Caco-2 (cell line): Measurements from ENCODE around the gene KISS1. TPM values are rescaled to one million over a fixed set of nuclear protein-coding genes. Genes with fewer than 3 reads are reported as not detected.

Experiments used
- BruUV-seq: library from RNA; stranded (reverse); fragments of 400-500 nt; replicated peaks from 2 replicates; lab custom pipeline; 2021; lab: Mats Ljungman, UMichigan
- CTCF ChIA-PET: fragments of 300-600 bp; sonication (Branson Sonifier 250); formaldehyde crosslinking; loops from one replicate; lab custom pipeline; 2022; ENCODE audit warnings: antibody characterized with exemption; lab: Charles Lee
- POLR2A ChIA-PET: fragments of 300-600 bp; sonication (Branson Sonifier 250); formaldehyde crosslinking; loops from one replicate; lab custom pipeline; 2022; ENCODE audit warnings: antibody characterized with exemption; lab: Charles Lee
- DNase-seq, 2 experiments: peaks; one replicate each; pipeline versions ENCODE4 v3.0.0 to v3.0.0-alpha.2; 2020 to 2022
- H3K27me3 ChIP-seq: replicated peaks from 2 replicates; pipeline ENCODE4 v1.6.0; 2011; ENCODE audit warnings: low read length; ENCODE audit not compliant: control insufficient read depth, insufficient read depth
- H3K36me3 ChIP-seq: 2 replicates; pipeline ENCODE4 v1.5.1; 2011; ENCODE audit warnings: low read length; ENCODE audit not compliant: control insufficient read depth, insufficient read depth
- H3K4me1 ChIP-seq: fragments of 250-450 bp; sonication (Bioruptor Pico); 2 replicates; pipeline ENCODE4 v1.5.1; 2020; ENCODE audit warnings: mild to moderate bottlenecking
- H3K4me3 ChIP-seq: 2 replicates; pipeline ENCODE4 v1.5.1; 2011; ENCODE audit warnings: low read depth, mild to moderate bottlenecking, control low read depth, low read length
- H3K9me3 ChIP-seq: fragments of 250-450 bp; sonication (Bioruptor Pico); 2 replicates; pipeline ENCODE4 v1.5.1; 2020; ENCODE audit warnings: mild to moderate bottlenecking, moderate library complexity
- H3K27ac Mint-ChIP-seq: one replicate; pipeline ENCODE4 v1.8.0; 2022; ENCODE audit warnings: mixed read lengths; ENCODE audit not compliant: unreplicated experiment
- H3K27me3 Mint-ChIP-seq: one replicate; pipeline ENCODE4 v1.8.0; 2022; ENCODE audit warnings: mixed read lengths; ENCODE audit not compliant: insufficient read depth, unreplicated experiment
- H3K36me3 Mint-ChIP-seq: one replicate; pipeline ENCODE4 v1.8.0; 2022; ENCODE audit warnings: mild to moderate bottlenecking, mixed read lengths; ENCODE audit not compliant: insufficient read depth, unreplicated experiment
- H3K4me1 Mint-ChIP-seq: one replicate; pipeline ENCODE4 v1.8.0; 2022; ENCODE audit warnings: low read depth, mixed read lengths; ENCODE audit not compliant: unreplicated experiment
- H3K4me3 Mint-ChIP-seq: one replicate; pipeline ENCODE4 v1.8.0; 2022; ENCODE audit warnings: mild to moderate bottlenecking, moderate library complexity, mixed read lengths; ENCODE audit not compliant: unreplicated experiment
- H3K9me3 Mint-ChIP-seq: one replicate; pipeline ENCODE4 v1.8.0; 2022; ENCODE audit warnings: mixed read lengths; ENCODE audit not compliant: unreplicated experiment
- CTCF ChIP-seq, 2 experiments: fragments of 200-600 bp in 1 of 2; IDR thresholded peaks; 1 replicate in 1 of 2; 2 replicates in 1 of 2; pipeline versions ENCODE4 v1.5.1 to v1.8.0; 2011 to 2022; ENCODE audit warnings: antibody characterized with exemption in 1 of 2, control low read depth in 1 of 2, inconsistent platforms in 1 of 2, low read depth in 1 of 2, low read length in 1 of 2, mild to moderate bottlenecking in 1 of 2, moderate library complexity in 1 of 2; ENCODE audit not compliant: insufficient read depth in 1 of 2, severe bottlenecking in 1 of 2, unreplicated experiment in 1 of 2
- intact Hi-C: fragments of 100-400 bp; cut with micrococcal nuclease; formaldehyde crosslinking; loops from one replicate; pipeline ENCODE4 v1.10.0; 2022; ENCODE audit not compliant: unreplicated experiment
- total RNA-seq: library from RNA; stranded (reverse); gene quantifications from 2 replicates; pipeline ENCODE4 v1.2.3, GENCODE V29; 2022

KISS1 gene
- total RNA-seq, 1 experiment from 2014 or later, result 3.3 TPM

GRCh38 chr1:204151552-204152309 lies 44.6 kb downstream of the KISS1 start, which contains the start of gene ETNK2:
Gene ETNK2, minus strand, starts transcription at chr1:204152044. Its CDS starts 192 bp downstream, at chr1:204151852.
- no peaks in the 10 kb centered on the region for H3K9me3 ChIP-seq
- peak within 1 kb of the TSS; percentile 59 for H3K4me3 ChIP-seq
- ChIA-PET CTCF (interaction anchor here (0.6 to 1.1 kb wide), 5 partner anchors 11 to 293 kb away, joined by 3 to 13 read pairs (median 3); partner anchors contain the start of gene GOLT1A), POLR2A (interaction anchor here (0.6 to 1.5 kb wide), 2 partner anchors 10 to 62 kb away, joined by 3 to 5 read pairs; partner anchors contain the start of gene GOLT1A)
- peaks cover 6% of the 10 kb centered on the region for H3K4me1 ChIP-seq
- H3K27ac Mint-ChIP-seq, result no peak within 1 kb of the TSS
- H3K9me3 Mint-ChIP-seq, result no peaks in the 10 kb centered on the region
- TF ChIP-seq CTCF (IDR thresholded peaks at IDR 0.05; ENCODE audit: insufficient read depth in 1 of 2, low read depth in 1 of 2, low read length in 1 of 2, severe bottlenecking in 1 of 2, unreplicated experiment in 1 of 2), result no peak
- peak; percentile 76 to 84 for DNase-seq
- H3K4me1 Mint-ChIP-seq, result no peaks in the 10 kb centered on the region
- no peaks in the 10 kb centered on the region for H3K36me3 Mint-ChIP-seq
- peak within 1 kb of the TSS; percentile 71 for H3K4me3 Mint-ChIP-seq
- BruUV-seq, result no TSS peak
- H3K27me3 Mint-ChIP-seq, result no peaks in the 10 kb centered on the region
- no peaks in the 10 kb centered on the region for H3K27me3 ChIP-seq
- intact Hi-C loops, result no loop called here
- H3K36me3 ChIP-seq, result no peaks in the 10 kb centered on the region; the same call in 1 of the 2 replicates

- POLR2A ChIA-PET, result interaction anchor here (1.5 kb wide), 1 partner anchor 63 kb away, joined by 5 read pairs; the partner anchor contains the start of gene GOLT1A
- no peak for TF ChIP-seq CTCF (IDR thresholded peaks at IDR 0.05; ENCODE audit: insufficient read depth in 1 of 2, low read depth in 1 of 2, low read length in 1 of 2, severe bottlenecking in 1 of 2, unreplicated experiment in 1 of 2)
These were observed 45.4 kb downstream of the KISS1 start for GRCh38 chr1:204150702-204151551.

More at GRCh38 chr1:204150702-204151551, 45.4 kb downstream of the KISS1 start:
- Mint-ChIP-seq H3K27ac (no peak overlapping the region), H3K9me3 (no peaks in the 10 kb centered on the region), H3K27me3 (no peaks in the 10 kb centered on the region), H3K4me1 (peaks cover under 1% of the 10 kb centered on the region), H3K36me3 (no peaks in the 10 kb centered on the region), H3K4me3 (peak overlapping the region; percentile 71)
- no peak for DNase-seq
- CTCF ChIA-PET, result interaction anchor here (0.5 to 1.0 kb wide), 3 partner anchors 11 to 91 kb away, joined by 3 to 4 read pairs (median 4); no protein-coding TSS in a partner anchor
- H3K27me3 ChIP-seq, result no peaks in the 10 kb centered on the region
- BruUV-seq, result no TSS peak
- H3K4me1 ChIP-seq, result peaks cover 7% of the 10 kb centered on the region
- peak overlapping the region; percentile 59 for H3K4me3 ChIP-seq
- intact Hi-C loops, result no loop called here
- H3K36me3 ChIP-seq, result no peaks in the 10 kb centered on the region; the same call in 1 of the 2 replicates
- no peaks in the 10 kb centered on the region for H3K9me3 ChIP-seq
